HEK293 (cell line): ENCODE data around the gene ENDOU.
A peak's percentile ranks its signal among the peaks of the same experiment; 100 is the strongest.

Experiments used
- CTCF ChIA-PET: fragments of 350-600 bp; formaldehyde crosslinking; extraction: SDS; loops from one replicate; lab custom pipeline; 2021; ENCODE audit warnings: antibody characterized with exemption; lab: Yijun Ruan, JAX
- POLR2A ChIA-PET: fragments of 300-600 bp; formaldehyde crosslinking; extraction: SDS; loops from one replicate; lab custom pipeline; 2020; ENCODE audit warnings: antibody characterized with exemption, inconsistent platforms; lab: Yijun Ruan, JAX
- H3K27ac ChIP-seq: fragments of 200-500 bp; sonication (Bioruptor generic); 2 replicates; pipeline ENCODE4 v1.5.1; 2014; ENCODE audit warnings: low read depth, low read length, control low read depth, inconsistent platforms; ENCODE audit errors: extremely low read depth
- H3K36me3 ChIP-seq, 2 experiments: fragments of 200-500 bp in 1 of 2; sonication (Bioruptor generic) in 1 of 2; 1 replicate in 1 of 2; 2 replicates in 1 of 2; pipeline ENCODE4 v1.5.1; 2014 to 2017; ENCODE audit warnings: inconsistent platforms in 2 of 2, low read length in 2 of 2; ENCODE audit not compliant: control insufficient read depth in 2 of 2, insufficient read depth in 1 of 2
- H3K4me1 ChIP-seq: fragments of 200-500 bp; sonication (Bioruptor generic); 2 replicates; pipeline ENCODE4 v1.5.1; 2014; ENCODE audit warnings: mild to moderate bottlenecking, low read length, inconsistent platforms; ENCODE audit not compliant: control insufficient read depth, insufficient read depth
- H3K4me3 ChIP-seq: 2 replicates; pipeline ENCODE4 v1.5.1; 2011; ENCODE audit warnings: low read depth, mild to moderate bottlenecking, control low read depth, low read length, moderate library complexity
- H3K9me3 ChIP-seq: fragments of 200-500 bp; sonication (Bioruptor generic); 2 replicates; pipeline ENCODE4 v1.5.1; 2014; ENCODE audit warnings: low read depth, low read length, inconsistent platforms; ENCODE audit not compliant: control insufficient read depth, insufficient read depth
- EGR2 ChIP-seq: fragments of 450-650 bp; formaldehyde crosslinking; IDR thresholded peaks from 2 replicates; pipeline ENCODE4 v1.5.1; 2016; ENCODE audit warnings: low read depth, missing biosample characterization, missing genetic modification characterization
- FEZF1 ChIP-seq: fragments of 450-650 bp; formaldehyde crosslinking; IDR thresholded peaks from 2 replicates; pipeline ENCODE4 v1.5.1; 2016; ENCODE audit warnings: missing biosample characterization, missing genetic modification characterization
- GLIS1 ChIP-seq: fragments of 450-650 bp; formaldehyde crosslinking; IDR thresholded peaks from 2 replicates; pipeline ENCODE4 v1.5.1; 2016; ENCODE audit warnings: missing biosample characterization, missing genetic modification characterization
- HOXD13 ChIP-seq: sonication (generic); formaldehyde crosslinking; IDR thresholded peaks from 2 replicates; pipeline ENCODE4 v1.8.0; 2022; ENCODE audit warnings: missing genetic modification reagents, borderline replicate concordance
- KLF10 ChIP-seq: fragments of 450-650 bp; IDR thresholded peaks from 2 replicates; pipeline ENCODE4 v1.5.1; 2018; ENCODE audit warnings: missing biosample characterization, mild to moderate bottlenecking, missing genetic modification characterization
- KLF17 ChIP-seq: fragments of 450-650 bp; formaldehyde crosslinking; IDR thresholded peaks from 2 replicates; pipeline ENCODE4 v1.5.1; 2016; ENCODE audit warnings: missing biosample characterization, missing genetic modification characterization
- KLF9 ChIP-seq: fragments of 450-650 bp; formaldehyde crosslinking; IDR thresholded peaks from 2 replicates; pipeline ENCODE4 v1.5.1; 2016; ENCODE audit warnings: missing biosample characterization, missing genetic modification characterization, low read depth
- PRDM4 ChIP-seq: fragments of 450-650 bp; formaldehyde crosslinking; IDR thresholded peaks from 2 replicates; pipeline ENCODE4 v1.5.1; 2017; ENCODE audit warnings: missing biosample characterization, missing genetic modification characterization
- RBAK ChIP-seq: fragments of 450-650 bp; formaldehyde crosslinking; IDR thresholded peaks from 2 replicates; pipeline ENCODE4 v1.5.1; 2016; ENCODE audit warnings: missing biosample characterization, missing genetic modification characterization
- SCRT1 ChIP-seq: fragments of 450-650 bp; formaldehyde crosslinking; IDR thresholded peaks from 2 replicates; pipeline ENCODE4 v1.5.1; 2016; ENCODE audit warnings: missing biosample characterization, missing genetic modification characterization, borderline replicate concordance
- ZBTB17 ChIP-seq: fragments of 450-650 bp; formaldehyde crosslinking; IDR thresholded peaks from 2 replicates; pipeline ENCODE4 v1.5.1; 2016; ENCODE audit warnings: missing biosample characterization, missing genetic modification characterization
- ZFP3 ChIP-seq: fragments of 450-650 bp; formaldehyde crosslinking; IDR thresholded peaks from 2 replicates; pipeline ENCODE4 v1.5.1; 2016; ENCODE audit warnings: low read depth, missing biosample characterization, missing genetic modification characterization
- ZIC2 ChIP-seq: fragments of 450-650 bp; formaldehyde crosslinking; IDR thresholded peaks from 2 replicates; pipeline ENCODE4 v1.5.1; 2016; ENCODE audit warnings: missing biosample characterization, missing genetic modification characterization
- ZNF311 ChIP-seq: fragments of 450-650 bp; formaldehyde crosslinking; IDR thresholded peaks from 2 replicates; pipeline ENCODE4 v1.5.1; 2017; ENCODE audit warnings: missing biosample characterization, missing genetic modification characterization, borderline replicate concordance
- ZNF37A ChIP-seq: fragments of 450-650 bp; IDR thresholded peaks from 2 replicates; pipeline ENCODE4 v1.5.1; 2018; ENCODE audit warnings: missing biosample characterization, missing genetic modification characterization
- ZNF571 ChIP-seq: fragments of 450-650 bp; formaldehyde crosslinking; IDR thresholded peaks from 2 replicates; pipeline ENCODE4 v1.5.0; 2017; ENCODE audit warnings: missing biosample characterization, missing genetic modification characterization
- ZNF654 ChIP-seq: fragments of 450-650 bp; formaldehyde crosslinking; IDR thresholded peaks from 2 replicates; pipeline ENCODE4 v1.5.1; 2016; ENCODE audit warnings: low read depth, missing biosample characterization, missing genetic modification characterization
- ZNF837 ChIP-seq: fragments of 450-650 bp; formaldehyde crosslinking; IDR thresholded peaks from 2 replicates; pipeline ENCODE4 v1.5.1; 2016; ENCODE audit warnings: missing biosample characterization, missing genetic modification characterization
- ZSCAN23 ChIP-seq: fragments of 450-650 bp; formaldehyde crosslinking; IDR thresholded peaks from 2 replicates; pipeline ENCODE4 v1.5.1; 2016; ENCODE audit warnings: missing biosample characterization, missing genetic modification characterization
- TF ChIP-seq, protein P1 (sequence below): fragments of 450-650 bp; formaldehyde crosslinking; IDR thresholded peaks from 2 replicates; pipeline ENCODE4 v1.5.1; 2016; ENCODE audit warnings: missing biosample characterization, missing genetic modification characterization
- TF ChIP-seq, protein P2 (sequence below): fragments of 450-650 bp; formaldehyde crosslinking; IDR thresholded peaks from 2 replicates; pipeline ENCODE4 v1.5.1; 2017; ENCODE audit warnings: missing biosample characterization, mild to moderate bottlenecking, missing genetic modification characterization, moderate library complexity
- TF ChIP-seq, protein P3 (sequence below): fragments of 450-650 bp; formaldehyde crosslinking; IDR thresholded peaks from 2 replicates; pipeline ENCODE4 v1.5.1; 2016; ENCODE audit warnings: missing biosample characterization, missing genetic modification characterization, borderline replicate concordance
- TF ChIP-seq, protein P4 (sequence below): fragments of 450-650 bp; formaldehyde crosslinking; IDR thresholded peaks from 2 replicates; pipeline ENCODE4 v1.5.1; 2016; ENCODE audit warnings: missing biosample characterization, missing genetic modification characterization

ENDOU gene

DNA sequence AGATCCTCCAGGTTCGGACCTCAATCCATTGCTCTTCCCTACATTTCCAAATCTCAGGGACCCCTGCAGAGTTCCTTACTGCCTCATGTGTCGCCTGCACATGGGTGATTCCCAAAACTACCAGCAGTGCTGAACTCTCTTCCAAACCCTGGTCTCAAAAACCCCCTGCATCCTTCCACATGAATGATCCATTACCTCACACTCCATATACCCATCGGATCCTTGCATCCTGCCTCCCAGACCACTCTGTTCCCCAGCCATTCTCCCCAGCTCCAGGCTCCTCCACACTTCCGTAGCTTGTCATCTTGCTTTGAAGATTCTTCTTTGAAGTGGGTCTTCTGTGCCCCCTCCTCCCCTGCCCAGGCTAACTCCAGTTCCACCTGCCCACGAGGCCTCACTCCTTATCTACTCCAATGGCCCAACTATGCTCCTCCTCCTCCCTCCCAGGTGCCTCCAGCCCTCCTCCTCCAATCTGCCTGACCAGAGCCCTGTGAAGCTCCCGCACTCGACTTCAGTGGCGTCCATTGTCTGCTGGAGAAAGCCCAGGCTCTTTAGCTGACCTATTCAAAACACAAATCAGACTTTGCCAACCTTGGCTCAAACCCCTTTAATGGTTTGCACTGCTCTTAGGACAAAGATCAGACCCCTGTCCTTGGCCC lies 19.6 kb upstream of the ENDOU start:
- Histone ChIP-seq H3K36me3 (no peaks in the 10 kb centered on the region), H3K9me3 (no peaks in the 10 kb centered on the region), H3K4me3 (no peak overlapping the region), H3K27ac (no peak overlapping the region), H3K4me1 (no peaks in the 10 kb centered on the region)
- TF ChIP-seq EGR2 (tag by site-specific recombination), result peak; percentile 62
- no peak for TF ChIP-seq GLIS1
- TF ChIP-seq ZBTB17 (tag by site-specific recombination), result peak; percentile 58
- POLR2A ChIA-PET, result interaction anchor here (1.1 to 4.0 kb wide), 3 partner anchors 23 to 94 kb away, joined by 3 to 34 read pairs (median 9); no protein-coding TSS in a partner anchor
- CTCF ChIA-PET, result interaction anchor here (0.6 to 13.5 kb wide), 12 partner anchors 9 to 205 kb away, joined by 3 to 784 read pairs (median 6); partner anchors contain the start of genes ENDOU, RAPGEF3 and SLC48A1

GRCh38 chr12:47744005-47744651 lies 18.8 kb upstream of the ENDOU start:
- POLR2A ChIA-PET, result interaction anchor here (1.1 to 4.0 kb wide), 4 partner anchors 23 to 161 kb away, joined by 3 to 34 read pairs (median 6); partner anchors contain the start of gene VDR
- no peak for TF ChIP-seq ZIC2 (tag by site-specific recombination)
- no peak for TF ChIP-seq KLF10 (tag by site-specific recombination)
- no peak for TF ChIP-seq SCRT1 (tag by site-specific recombination)
- TF ChIP-seq ZSCAN23, result no peak
- TF ChIP-seq, protein P1, sequence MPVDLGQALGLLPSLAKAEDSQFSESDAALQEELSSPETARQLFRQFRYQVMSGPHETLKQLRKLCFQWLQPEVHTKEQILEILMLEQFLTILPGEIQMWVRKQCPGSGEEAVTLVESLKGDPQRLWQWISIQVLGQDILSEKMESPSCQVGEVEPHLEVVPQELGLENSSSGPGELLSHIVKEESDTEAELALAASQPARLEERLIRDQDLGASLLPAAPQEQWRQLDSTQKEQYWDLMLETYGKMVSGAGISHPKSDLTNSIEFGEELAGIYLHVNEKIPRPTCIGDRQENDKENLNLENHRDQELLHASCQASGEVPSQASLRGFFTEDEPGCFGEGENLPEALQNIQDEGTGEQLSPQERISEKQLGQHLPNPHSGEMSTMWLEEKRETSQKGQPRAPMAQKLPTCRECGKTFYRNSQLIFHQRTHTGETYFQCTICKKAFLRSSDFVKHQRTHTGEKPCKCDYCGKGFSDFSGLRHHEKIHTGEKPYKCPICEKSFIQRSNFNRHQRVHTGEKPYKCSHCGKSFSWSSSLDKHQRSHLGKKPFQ (tag by site-specific recombination), result no peak
- no peak for TF ChIP-seq ZFP3 (tag by site-specific recombination)
- TF ChIP-seq KLF9 (tag by site-specific recombination), result no peak
- TF ChIP-seq, protein P2, sequence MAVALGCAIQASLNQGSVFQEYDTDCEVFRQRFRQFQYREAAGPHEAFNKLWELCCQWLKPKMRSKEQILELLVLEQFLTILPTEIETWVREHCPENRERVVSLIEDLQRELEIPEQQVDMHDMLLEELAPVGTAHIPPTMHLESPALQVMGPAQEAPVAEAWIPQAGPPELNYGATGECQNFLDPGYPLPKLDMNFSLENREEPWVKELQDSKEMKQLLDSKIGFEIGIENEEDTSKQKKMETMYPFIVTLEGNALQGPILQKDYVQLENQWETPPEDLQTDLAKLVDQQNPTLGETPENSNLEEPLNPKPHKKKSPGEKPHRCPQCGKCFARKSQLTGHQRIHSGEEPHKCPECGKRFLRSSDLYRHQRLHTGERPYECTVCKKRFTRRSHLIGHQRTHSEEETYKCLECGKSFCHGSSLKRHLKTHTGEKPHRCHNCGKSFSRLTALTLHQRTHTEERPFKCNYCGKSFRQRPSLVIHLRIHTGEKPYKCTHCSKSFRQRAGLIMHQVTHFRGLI (tag by site-specific recombination), result no peak
- TF ChIP-seq, protein P3, sequence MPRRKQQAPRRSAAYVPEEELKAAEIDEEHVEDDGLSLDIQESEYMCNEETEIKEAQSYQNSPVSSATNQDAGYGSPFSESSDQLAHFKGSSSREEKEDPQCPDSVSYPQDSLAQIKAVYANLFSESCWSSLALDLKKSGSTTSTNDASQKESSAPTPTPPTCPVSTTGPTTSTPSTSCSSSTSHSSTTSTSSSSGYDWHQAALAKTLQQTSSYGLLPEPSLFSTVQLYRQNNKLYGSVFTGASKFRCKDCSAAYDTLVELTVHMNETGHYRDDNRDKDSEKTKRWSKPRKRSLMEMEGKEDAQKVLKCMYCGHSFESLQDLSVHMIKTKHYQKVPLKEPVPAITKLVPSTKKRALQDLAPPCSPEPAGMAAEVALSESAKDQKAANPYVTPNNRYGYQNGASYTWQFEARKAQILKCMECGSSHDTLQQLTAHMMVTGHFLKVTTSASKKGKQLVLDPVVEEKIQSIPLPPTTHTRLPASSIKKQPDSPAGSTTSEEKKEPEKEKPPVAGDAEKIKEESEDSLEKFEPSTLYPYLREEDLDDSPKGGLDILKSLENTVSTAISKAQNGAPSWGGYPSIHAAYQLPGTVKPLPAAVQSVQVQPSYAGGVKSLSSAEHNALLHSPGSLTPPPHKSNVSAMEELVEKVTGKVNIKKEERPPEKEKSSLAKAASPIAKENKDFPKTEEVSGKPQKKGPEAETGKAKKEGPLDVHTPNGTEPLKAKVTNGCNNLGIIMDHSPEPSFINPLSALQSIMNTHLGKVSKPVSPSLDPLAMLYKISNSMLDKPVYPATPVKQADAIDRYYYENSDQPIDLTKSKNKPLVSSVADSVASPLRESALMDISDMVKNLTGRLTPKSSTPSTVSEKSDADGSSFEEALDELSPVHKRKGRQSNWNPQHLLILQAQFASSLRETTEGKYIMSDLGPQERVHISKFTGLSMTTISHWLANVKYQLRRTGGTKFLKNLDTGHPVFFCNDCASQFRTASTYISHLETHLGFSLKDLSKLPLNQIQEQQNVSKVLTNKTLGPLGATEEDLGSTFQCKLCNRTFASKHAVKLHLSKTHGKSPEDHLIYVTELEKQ, result no peak
- TF ChIP-seq ZNF571 (tag by site-specific recombination), result no peak
- TF ChIP-seq ZNF654, result peak; percentile 56
- no peak for TF ChIP-seq RBAK (tag by site-specific recombination)
- TF ChIP-seq ZNF837, result no peak
- no peak for TF ChIP-seq KLF17
- TF ChIP-seq PRDM4 (tag by site-specific recombination), result no peak
- TF ChIP-seq ZNF311 (tag by site-specific recombination), result no peak
- no peak for TF ChIP-seq FEZF1 (tag by site-specific recombination)
- no peak for TF ChIP-seq HOXD13
- no peak for TF ChIP-seq ZNF37A (tag by site-specific recombination)
- TF ChIP-seq, protein P4, sequence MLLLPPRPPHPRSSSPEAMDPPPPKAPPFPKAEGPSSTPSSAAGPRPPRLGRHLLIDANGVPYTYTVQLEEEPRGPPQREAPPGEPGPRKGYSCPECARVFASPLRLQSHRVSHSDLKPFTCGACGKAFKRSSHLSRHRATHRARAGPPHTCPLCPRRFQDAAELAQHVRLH (tag by site-specific recombination), result no peak

More at GRCh38 chr12:47744005-47744651, 18.8 kb upstream of the ENDOU start:
- H3K4me3 ChIP-seq, result no peak overlapping the region
- CTCF ChIA-PET, result interaction anchor here (0.6 to 13.5 kb wide), 22 partner anchors 8 to 457 kb away, joined by 3 to 784 read pairs (median 4); partner anchors contain the start of genes ENDOU, HDAC7, RAPGEF3 and SLC48A1
- no peaks in the 10 kb centered on the region for H3K9me3 ChIP-seq
- H3K27ac ChIP-seq, result no peak overlapping the region
- no peaks in the 10 kb centered on the region for H3K4me1 ChIP-seq
- H3K36me3 ChIP-seq, result no peaks in the 10 kb centered on the region
